NCI-H2081 treated with DMSO at 0.1 percent for 48 hours (cell line): ENCODE data around the gene PRPF6.
"Not testable (repeated sequence)": the region's sequence is repeated elsewhere in the genome, so short reads cannot be mapped to it uniquely, and the experiment has no call there.

Experiments
- DNase-seq: peaks from one replicate; lab custom pipeline; 2025; lab: John Stamatoyannopoulos, UW

Gene PRPF6

GRCh38 chr20:64012385-64013154, 31.6 kb downstream of the PRPF6 start:
- DNase-seq = not testable (repeated sequence)

GRCh38 chr20:64015635-64016034, 34.7 kb downstream of the PRPF6 start:
- no peak for DNase-seq

GRCh38 chr20:64021124-64021975, 40.4 kb downstream of the PRPF6 start:
- DNase-seq = no peak

- no peak for DNase-seq
These were observed 41.9 kb downstream of the PRPF6 start for GRCh38 chr20:64022671-64023360.

GRCh38 chr20:64023361-64024140, 42.6 kb downstream of the PRPF6 start:
- no peak for DNase-seq

- no peak for DNase-seq
These were observed 43.4 kb downstream of the PRPF6 start for GRCh38 chr20:64024141-64024990.

- no peak for DNase-seq
These were observed 44.3 kb downstream of the PRPF6 start for GRCh38 chr20:64025101-64025825.

- DNase-seq = no peak
These were observed 45.0 kb downstream of the PRPF6 start for GRCh38 chr20:64025826-64026412.

GRCh38 chr20:64027981-64028685, 47.2 kb downstream of the PRPF6 start:
- no peak for DNase-seq

GRCh38 chr20:64029293-64030117, 48.6 kb downstream of the PRPF6 start:
- no peak for DNase-seq

- DNase-seq = no peak
These were observed 49.6 kb downstream of the PRPF6 start for GRCh38 chr20:64030371-64031134.

GRCh38 chr20:64031822-64032314, 50.9 kb downstream of the PRPF6 start:
- no peak for DNase-seq

- no peak for DNase-seq
These were observed 52.0 kb downstream of the PRPF6 start for GRCh38 chr20:64032706-64033624.

- DNase-seq = no peak
These were observed 53.1 kb downstream of the PRPF6 start for GRCh38 chr20:64033981-64034493.

- no peak for DNase-seq
These were observed 54.4 kb downstream of the PRPF6 start for GRCh38 chr20:64035066-64035932.
